Measurements from ENCODE around the gene MRM1.

The MRM1 gene

DNA sequence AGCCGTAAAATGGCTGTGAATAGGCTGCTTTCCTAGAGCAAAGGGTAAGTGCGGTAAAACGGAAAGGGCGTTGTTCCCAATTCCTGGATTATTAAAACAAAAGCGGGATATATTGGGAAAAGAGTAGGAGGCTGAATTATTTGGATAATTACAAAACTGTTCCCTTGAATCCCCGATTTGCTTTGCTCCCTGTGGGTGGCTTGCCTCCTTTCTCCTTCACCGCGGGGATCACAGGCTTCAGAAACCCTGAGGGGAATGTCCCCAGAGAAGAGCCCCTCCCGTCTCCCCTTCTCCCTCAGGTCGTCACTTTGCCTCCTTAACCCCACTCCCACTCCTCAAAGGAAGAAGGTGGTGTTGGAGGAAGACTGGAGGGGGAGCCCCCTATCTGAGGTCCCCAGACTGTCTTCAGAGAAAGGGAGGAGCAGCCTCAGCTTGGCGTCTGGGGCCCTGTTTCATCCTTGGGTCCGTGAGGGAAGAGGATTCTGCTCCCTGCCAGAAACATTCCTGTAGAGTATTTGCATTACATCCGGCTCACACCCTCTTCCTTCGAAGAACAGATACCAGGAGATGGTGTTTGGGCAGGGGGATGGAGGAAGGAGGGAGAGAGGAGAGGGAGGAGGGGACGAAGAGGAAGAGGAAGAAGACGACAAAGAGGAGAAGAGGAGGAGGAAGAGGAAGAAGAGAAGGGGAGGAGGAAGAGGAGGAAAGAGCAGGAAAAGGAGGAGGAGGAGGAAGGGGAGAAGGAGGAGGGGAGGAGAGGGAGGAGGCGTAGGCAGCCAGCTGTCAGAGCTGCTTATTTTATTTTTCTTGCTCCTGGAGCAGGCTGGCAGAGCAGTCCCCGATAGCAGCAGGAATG is 31.8 kb downstream of the MRM1 start:
- no peak for DNase-seq

DNA sequence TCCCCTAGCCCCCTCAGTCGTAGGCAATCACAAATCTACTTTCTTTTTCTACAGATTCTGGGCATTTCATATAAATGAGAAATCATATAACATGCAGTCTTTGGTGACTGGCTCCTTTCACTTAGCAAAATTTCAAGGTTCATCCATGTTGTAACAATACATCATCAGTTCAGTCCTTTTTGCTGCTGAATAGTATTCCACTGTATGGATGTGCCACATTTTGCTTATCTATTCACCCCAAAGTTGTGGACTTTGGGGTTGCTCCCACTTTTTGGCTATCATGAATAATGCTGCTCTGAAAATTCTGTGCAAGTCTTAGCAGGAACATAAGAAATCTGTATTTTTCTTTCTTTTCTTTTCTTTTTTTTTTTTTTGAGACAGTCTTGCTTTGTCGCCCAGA is 39.0 kb downstream of the MRM1 start:
- DNase-seq = no peak

DNA sequence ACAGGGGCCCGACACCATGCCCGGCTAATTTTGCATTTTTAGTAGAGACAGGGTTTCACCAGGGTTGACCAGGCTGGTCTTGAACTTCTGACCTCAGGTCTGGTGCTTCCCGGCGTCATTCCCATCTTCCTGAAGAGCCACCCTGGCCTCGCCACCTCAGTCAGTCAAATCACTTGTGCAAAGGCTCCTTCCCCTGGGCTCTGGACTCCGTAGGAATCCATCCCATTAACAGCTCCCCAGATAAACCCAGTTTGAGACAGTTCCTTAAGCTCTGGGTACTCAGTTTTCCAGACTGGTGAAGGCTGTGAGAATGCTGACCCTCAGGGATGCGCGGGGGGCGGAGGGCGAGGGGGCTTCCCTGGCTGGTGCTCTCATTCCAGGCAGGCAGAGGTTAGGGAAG is 39.5 kb downstream of the MRM1 start:
- no peak for DNase-seq

DNA sequence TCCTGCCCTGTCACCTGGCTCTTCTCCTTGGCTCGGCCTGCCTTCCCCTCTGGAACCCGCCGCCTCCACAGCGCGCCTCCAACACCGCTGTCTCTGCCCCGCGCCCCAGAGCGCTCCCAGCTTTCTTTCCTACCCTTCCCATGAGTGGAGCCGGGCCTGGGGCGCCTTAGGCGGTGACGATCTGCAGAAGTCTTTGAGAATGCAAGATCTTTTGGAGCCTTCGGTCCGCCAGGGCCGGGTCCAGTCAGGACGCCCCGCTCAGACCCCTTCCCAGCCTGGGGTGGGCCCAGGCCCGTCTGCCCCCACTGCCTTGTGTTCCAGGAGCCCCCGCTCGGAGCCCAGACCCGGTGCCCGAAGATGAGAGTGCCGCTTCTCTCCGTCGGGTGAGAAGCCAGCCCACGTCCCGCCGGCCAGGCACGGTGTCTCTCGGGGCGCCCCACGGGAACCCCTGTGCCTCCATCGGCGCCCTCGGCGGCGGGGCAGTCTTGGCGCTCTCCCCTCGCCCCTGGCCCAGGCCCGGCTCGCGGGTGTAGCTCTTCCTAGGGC is 40.0 kb downstream of the MRM1 start:
- no peak for DNase-seq

DNA sequence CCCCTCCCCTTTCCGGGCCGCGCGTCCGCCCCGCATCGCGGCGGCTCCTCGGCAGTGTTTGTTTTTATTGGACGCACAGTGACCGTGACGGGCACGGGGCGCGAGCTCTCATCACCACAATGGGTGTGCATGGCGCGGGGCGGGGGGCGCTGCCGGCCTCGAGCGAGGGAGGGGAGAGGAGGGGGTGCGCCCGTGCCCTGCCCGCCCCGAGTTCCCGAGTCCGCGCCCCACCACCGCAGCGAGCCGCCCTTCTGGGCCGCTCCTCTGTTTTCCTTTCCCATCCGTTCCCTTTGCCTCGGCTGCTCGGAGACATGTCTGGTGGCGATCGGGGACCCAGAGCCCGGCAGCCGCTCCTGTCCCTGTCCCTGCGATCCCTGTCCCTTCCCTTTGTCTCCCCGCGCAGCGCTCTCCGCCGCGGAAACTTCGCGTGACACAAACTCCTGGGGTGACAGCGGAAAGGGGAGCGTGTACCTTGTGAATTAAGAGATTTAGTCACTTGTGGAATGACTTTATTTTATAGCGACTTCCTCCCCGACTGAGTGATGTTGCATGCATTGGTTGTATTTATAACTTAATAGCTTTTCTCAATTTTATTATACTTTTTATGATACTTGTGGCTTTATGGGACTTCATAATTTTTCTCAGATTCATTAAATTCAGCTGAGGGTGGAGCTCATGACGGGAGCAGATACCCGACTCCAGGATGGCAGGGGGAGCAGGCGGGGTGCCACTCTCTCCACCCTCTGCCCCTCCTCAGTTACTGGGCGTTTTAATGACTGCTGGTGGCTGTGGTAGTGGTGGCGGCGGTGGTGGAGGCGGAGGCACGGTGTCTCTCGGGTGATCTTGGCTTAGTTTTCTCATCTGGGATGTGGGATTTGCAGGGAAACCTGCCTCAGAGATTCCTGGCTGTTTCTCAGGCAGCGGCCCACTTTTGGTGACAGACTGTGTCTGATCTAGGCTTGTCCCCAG is 40.8 kb downstream of the MRM1 start:
- DNase-seq = no peak

DNA sequence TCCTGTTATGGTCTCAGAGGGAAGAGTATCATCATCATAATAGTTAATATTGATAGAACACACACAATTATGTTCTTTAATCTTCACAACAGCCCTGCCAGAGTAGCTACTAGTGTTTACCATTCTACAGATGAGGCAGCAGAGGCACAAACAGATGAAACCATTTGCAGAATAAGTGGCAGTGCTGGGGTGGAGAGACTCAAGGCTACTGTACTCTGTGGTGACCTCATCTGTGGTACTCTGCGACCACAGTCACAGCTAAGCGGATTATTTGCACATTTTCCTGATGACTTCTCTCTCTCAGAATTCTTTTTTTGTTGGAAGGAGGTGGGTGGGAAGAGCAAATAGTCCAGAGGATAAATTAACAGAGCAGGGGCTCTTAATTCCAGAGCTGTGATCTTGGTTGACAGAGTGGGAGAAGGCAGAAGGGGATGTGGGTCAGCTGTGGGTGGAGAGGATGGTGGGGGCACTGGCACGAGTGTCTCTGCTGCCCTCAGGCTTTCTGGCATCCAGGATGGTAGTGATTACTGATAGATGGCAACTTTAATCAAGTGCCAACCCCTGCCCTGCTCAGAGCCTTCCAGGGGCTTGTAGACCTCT is 41.8 kb downstream of the MRM1 start:
- no peak for DNase-seq

DNA sequence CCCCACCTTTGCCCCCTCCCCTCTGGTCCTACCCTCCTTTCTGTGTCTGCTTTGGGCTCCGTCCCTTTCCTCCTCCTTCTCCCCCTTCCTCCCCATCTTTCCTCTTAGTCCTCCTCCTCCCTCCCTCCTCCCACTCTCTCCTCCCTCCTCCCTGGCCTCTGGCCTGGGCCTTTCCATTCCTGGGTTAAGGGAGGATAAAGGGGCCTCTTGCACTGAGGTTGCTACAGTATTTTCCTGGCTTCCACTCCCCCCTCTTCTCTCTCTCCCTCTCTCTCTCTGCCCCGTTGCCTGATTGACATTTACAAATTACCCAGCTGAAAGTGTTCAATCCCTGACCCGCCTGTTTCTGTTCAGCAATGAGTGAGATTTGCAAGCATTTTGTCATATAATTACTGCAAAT is 44.0 kb downstream of the MRM1 start:
- DNase-seq = no peak

DNA sequence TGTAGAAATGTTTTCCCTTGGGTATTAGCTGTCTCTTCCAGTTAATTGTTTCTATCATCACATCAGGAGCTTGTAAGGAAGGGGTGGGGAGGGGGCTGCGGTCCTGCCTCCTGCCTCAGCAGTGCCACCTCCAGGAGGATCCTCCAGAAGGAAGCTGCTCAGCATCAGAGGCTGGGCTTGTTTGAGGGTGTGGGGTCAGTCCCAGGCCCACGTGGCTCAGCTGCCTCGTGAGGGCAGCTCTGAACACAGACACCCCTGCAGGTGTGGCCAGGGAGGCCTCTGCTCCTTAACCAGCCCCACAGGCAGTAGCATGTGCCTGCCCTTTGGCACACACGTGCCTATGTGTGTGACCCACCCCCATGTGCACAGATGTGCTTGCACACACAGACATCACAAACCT is 46.3 kb downstream of the MRM1 start:
- DNase-seq = no peak

DNA sequence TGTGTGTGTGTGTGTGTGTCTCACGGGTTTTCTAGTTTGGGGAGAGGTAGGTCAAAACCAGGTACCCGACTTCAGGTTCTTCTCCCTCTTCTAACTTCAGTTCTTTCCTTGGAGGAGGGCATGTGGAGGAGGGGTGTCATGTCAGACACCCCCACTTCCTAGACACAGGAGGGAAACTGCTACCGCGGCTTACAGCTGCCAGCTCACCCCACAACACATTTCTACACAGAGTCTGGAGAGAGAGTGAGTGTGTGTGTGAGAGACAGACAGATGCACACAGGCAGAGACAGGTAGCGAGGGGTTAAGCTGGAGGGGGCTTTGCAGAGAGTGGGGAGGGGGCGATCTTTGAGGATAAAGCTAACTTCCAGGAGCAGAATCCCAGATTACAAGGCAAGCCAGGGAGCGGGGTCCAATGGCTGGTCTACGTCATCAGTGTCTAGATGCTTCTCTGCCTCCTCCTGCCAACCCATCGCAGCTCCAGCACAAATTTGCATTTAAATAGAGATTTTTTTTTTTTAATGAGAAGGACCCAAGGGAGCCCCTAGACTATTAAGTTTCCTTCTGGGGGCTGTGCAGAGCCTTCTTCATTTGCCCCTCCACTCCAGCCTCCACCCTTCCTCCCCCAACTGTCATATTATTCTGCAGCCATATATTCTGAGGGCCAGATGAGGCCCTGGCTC is 48.9 kb downstream of the MRM1 start:
- no peak for DNase-seq

DNA sequence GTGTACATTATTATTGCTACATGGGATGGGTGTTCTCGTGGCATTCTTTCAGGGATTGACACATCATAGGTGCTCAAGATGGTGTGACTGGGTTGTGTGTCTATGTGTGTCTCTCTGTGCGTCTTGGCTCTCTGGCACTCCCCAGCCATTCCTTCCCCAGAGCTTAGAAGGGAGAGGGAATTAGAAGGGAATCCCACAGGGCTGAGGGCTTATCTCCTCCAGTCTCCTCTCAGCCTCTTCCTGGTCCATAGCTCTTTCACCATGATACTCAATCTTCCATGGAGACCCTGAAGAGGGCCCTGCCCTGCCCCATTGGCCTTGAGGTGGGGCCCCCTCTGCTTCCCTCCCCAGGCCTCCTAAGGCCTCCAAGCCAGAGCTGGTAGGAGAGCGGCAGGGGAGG is 52.0 kb downstream of the MRM1 start:
- DNase-seq = no peak

DNA sequence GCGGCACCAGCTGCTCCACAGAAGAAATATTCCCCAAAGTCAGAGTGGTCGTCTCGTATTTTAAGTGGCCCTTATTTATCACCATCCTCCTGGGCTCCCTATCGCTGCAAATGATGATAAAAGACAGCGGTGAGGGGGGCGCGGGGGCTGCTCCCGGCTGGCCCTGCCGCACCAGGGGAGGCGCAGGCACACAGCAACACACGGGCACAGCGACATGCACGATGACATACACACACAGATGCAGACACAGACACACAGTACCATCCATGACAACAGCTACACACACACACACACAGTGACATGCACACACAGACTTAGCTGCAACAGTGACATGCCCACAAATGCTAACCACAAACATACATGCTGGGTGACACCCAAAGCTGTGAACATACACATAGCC is 52.5 kb downstream of the MRM1 start:
- DNase-seq = no peak

DNA sequence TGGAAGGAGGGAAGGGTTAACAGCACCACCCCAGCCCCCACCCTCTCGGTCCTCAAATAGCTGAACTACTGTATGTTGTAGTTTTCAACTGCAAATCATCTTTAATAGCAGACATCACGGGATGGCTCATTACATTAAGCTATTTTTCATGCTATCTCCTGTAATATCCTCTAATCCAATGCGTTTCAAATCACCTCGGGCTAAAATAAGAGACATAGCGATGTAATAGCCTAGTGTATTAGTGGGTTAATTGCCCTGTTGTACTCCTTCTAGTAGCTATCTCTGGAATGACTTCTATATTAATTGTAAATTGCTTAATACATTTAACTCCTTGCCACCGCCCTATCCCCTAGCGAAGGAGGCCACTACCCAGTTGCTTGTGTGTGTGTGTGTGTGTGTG is 54.3 kb downstream of the MRM1 start:
- DNase-seq = no peak

DNA sequence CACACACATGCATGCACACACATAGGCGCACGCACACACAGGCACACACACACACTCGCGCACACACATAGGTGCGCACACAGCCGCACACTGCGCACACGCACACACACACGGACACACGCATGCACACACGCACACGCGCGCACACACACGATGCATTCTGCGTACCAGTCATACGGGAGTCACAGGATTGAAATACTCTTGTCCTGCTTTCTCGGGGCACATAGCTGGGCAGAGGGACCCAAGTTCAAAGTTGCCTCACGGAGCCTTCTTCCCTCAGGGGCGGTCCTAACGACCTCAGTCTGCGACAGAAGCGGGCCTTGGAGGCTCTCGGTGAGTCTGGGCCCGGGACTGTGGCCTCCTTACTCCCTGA is 56.0 kb downstream of the MRM1 start:
- no peak for DNase-seq

DNA sequence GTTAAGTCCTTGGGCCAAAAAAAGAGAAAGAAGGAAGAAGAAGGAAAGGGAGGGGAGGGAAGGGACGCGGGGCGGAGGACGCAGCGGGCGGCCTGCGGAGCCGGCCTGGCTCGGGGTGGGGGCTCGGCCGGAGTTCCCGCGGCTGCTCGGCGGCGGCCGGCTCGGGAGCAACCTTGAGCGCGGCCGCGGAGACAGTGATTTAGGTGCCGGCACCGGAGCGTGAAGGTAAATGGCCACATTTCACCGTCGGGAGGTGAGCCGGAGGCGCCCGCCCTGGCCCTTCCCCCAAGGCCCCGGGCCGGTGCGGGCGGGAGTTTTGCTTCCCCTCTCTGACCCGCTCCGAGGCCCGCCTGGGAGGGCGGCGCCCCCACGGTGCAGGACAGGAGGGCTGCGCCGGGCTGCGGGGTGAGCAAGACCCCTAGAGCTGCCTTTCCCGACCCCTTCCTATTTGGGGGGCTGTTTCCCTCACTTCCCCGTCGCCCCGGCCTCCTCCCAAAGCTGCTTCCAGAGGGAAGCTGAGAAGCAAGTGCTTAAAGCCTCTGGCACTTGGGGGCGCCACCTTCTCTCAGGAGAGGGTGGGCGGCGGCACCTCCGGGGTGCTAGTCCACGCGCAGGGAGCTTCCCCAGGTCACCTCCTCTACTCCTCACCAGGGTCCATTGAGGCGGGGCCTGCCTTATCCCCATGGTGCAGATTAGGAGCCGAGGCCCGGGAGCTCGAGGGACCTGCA is 56.5 kb downstream of the MRM1 start:
- DNase-seq = no peak

Measured in NCI-H446 (cell line).